Measurements from ENCODE around the gene CPN1. TPM values are rescaled to one million over a fixed set of nuclear protein-coding genes. Genes with fewer than 3 reads are reported as not detected.

The CPN1 gene
- total and polyA plus RNA-seq, 9 of the 15 experiments (the other 6 are each of a cell fraction or from before 2014, with no cell fraction given): 0.15 to 0.17 TPM; not detected in 7

DNA sequence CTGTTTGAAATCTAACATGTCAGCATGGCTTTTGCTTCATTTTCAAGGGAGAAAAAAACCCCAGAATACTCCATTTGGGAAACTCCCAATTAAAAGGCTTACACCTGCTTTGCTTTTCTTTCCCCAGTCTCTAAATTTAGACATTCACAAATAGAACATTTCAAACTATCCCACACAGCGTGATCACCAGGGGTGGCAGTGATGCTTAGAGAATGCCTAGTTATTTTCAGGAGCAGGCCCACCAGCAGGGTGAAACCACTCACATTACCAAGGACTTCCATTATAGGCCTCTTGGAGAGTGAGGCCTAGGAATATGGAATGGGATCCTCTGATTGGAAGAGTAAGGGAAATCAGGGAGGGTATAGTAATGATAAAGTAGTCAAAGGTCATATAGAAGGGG lies 14.2 kb downstream of the CPN1 start:
- Histone ChIP-seq H3K9ac (ENCODE audit: insufficient read depth in 1 of 2, low read depth in 2 of 2, low read length in 2 of 2) (no peak overlapping the region), H3K4me1 (replicated peaks in 1 of 2; ENCODE audit: control insufficient read depth in 2 of 2, insufficient read depth in 2 of 2, low read length in 2 of 2) (peaks cover 0 to 4% of the 10 kb centered on the region in 2 experiments; a peak in 2 of 5 replicates), H3K79me2 (ENCODE audit: control insufficient read depth, insufficient read depth, low read length) (no peaks in the 10 kb centered on the region), H3K9me3 (replicated peaks; ENCODE audit: control insufficient read depth, insufficient read depth, low read depth, low read length) (no peaks in the 10 kb centered on the region), H3K27me3 (ENCODE audit: control insufficient read depth in 2 of 2, insufficient read depth in 2 of 2, low read length in 2 of 2) (peaks cover 0 to 2% of the 10 kb centered on the region in 2 experiments; a peak in 1 of 5 replicates), H3K27ac (ENCODE audit: extremely low read depth, low read depth, low read length) (no peak overlapping the region), H4K20me1 (replicated peaks; ENCODE audit: control insufficient read depth, insufficient read depth, low read length) (no peaks in the 10 kb centered on the region), H3K36me3 (ENCODE audit: control insufficient read depth, insufficient read depth, low read length) (no peaks in the 10 kb centered on the region), H3K4me2 (ENCODE audit: insufficient read depth, low read length) (no peak overlapping the region), H3K4me3 (no peak overlapping the region), H2AFZ (ENCODE audit: low read depth, low read length) (no peak overlapping the region), H3K9me1 (ENCODE audit: control insufficient read depth, insufficient read depth, low read length) (no peaks in the 10 kb centered on the region)
- no peak for DNase-seq (ENCODE audit: extremely low read depth in 1 of 4, low spot score in 3 of 4)
- intact Hi-C loops (cut with micrococcal nuclease): no loop called here
- ChIA-PET CTCF (ENCODE audit: low intra/inter-chr PET ratio) (no interaction called here), POLR2A (interaction anchor here (0.6 kb wide), 1 partner anchor 8 kb away, joined by 4 read pairs; no protein-coding TSS in a partner anchor)
- ATAC-seq: no peak
- TF ChIP-seq DNMT1 (IDR thresholded peaks at IDR 0.05) (no peak), ZNF584 (CRISPR knock-in tag; IDR thresholded peaks at IDR 0.05; ENCODE audit: low read depth) (no peak), MCM3 (IDR thresholded peaks at IDR 0.05) (no peak), GABPB1 (CRISPR knock-in tag; IDR thresholded peaks at IDR 0.05) (no peak), CBX5 (IDR thresholded peaks at IDR 0.05; ENCODE audit: borderline replicate concordance, low read depth) (no peak), YY1 (IDR thresholded peaks at IDR 0.05; ENCODE audit: borderline replicate concordance in 1 of 3, control insufficient read depth in 1 of 3, extremely low read depth in 1 of 3, insufficient read depth in 3 of 3, insufficient read length in 1 of 3, insufficient replicate concordance in 2 of 3, low read depth in 1 of 3, low read length in 2 of 3) (no peak), TAF15 (IDR thresholded peaks at IDR 0.05; ENCODE audit: low read depth, low read length) (no peak), HNRNPUL1 (IDR thresholded peaks at IDR 0.05; ENCODE audit: low read length) (no peak), FOXK1 (CRISPR knock-in tag; IDR thresholded peaks at IDR 0.05; ENCODE audit: borderline replicate concordance) (no peak), CBX1 (IDR thresholded peaks at IDR 0.05; ENCODE audit: low read depth) (no peak), TFAM (CRISPR knock-in tag; conservative IDR thresholded peaks at IDR 0.05) (no peak), YBX1 (IDR thresholded peaks at IDR 0.05) (no peak), RBBP5 (IDR thresholded peaks at IDR 0.05; ENCODE audit: borderline replicate concordance, insufficient read depth, low read length, poor library complexity, severe bottlenecking) (no peak)
- TF ChIP-seq, protein P1, sequence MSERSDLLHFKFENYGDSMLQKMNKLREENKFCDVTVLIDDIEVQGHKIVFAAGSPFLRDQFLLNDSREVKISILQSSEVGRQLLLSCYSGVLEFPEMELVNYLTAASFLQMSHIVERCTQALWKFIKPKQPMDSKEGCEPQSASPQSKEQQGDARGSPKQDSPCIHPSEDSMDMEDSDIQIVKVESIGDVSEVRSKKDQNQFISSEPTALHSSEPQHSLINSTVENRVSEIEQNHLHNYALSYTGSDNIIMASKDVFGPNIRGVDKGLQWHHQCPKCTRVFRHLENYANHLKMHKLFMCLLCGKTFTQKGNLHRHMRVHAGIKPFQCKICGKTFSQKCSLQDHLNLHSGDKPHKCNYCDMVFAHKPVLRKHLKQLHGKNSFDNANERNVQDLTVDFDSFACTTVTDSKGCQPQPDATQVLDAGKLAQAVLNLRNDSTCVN (CRISPR knock-in tag; IDR thresholded peaks at IDR 0.05): no peak
- TF ChIP-seq, protein P2, sequence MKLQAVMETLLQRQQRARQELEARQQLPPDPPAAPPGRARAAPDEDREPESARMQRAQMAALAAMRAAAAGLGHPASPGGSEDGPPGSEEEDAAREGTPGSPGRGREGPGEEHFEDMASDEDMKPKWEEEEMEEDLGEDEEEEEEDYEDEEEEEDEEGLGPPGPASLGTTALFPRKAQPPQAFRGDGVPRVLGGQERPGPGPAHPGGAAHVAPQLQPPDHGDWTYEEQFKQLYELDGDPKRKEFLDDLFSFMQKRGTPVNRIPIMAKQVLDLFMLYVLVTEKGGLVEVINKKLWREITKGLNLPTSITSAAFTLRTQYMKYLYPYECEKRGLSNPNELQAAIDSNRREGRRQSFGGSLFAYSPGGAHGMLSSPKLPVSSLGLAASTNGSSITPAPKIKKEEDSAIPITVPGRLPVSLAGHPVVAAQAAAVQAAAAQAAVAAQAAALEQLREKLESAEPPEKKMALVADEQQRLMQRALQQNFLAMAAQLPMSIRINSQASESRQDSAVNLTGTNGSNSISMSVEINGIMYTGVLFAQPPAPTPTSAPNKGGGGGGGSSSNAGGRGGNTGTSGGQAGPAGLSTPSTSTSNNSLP (IDR thresholded peaks at IDR 0.05; ENCODE audit: borderline replicate concordance, low read depth, low read length): no peak
- FAIRE-seq: no peak
- in situ Hi-C loops (cut with MboI): no loop called here
- 0% methylated on average over 1 of the region's 1 CpG for WGBS (ENCODE audit: insufficient coverage, low coverage, missing lambda C conversion rate)
- BruUV-seq (replicated peaks): no TSS peak

Data from K562 (cell line).